Ishikawa (cell line): ENCODE data around the gene MEI4.

Experiments used
- CEBPB ChIP-seq: IDR thresholded peaks from 2 replicates; pipeline ENCODE4 v1.6.1; 2012
- CREB1 ChIP-seq: IDR thresholded peaks from 2 replicates; pipeline ENCODE4 v1.6.1; 2012; ENCODE audit warnings: low read depth
- EGR1 ChIP-seq: IDR thresholded peaks from 2 replicates; pipeline ENCODE4 v1.6.1; 2012
- EP300 ChIP-seq: IDR thresholded peaks from 2 replicates; pipeline ENCODE4 v1.6.1; 2012; ENCODE audit warnings: borderline replicate concordance
- FOXM1 ChIP-seq: IDR thresholded peaks from 2 replicates; pipeline ENCODE4 v1.6.1; 2012; ENCODE audit warnings: low read depth, borderline replicate concordance
- MAX ChIP-seq: IDR thresholded peaks from 2 replicates; pipeline ENCODE4 v1.6.1; 2012
- NFIC ChIP-seq: IDR thresholded peaks from 2 replicates; pipeline ENCODE4 v1.6.1; 2012
- RAD21 ChIP-seq: IDR thresholded peaks from 2 replicates; pipeline ENCODE4 v1.6.1; 2012; ENCODE audit warnings: low read depth
- REST ChIP-seq: IDR thresholded peaks from 2 replicates; pipeline ENCODE4 v1.6.1; 2012; ENCODE audit warnings: low read depth, mild to moderate bottlenecking
- TAF1 ChIP-seq: IDR thresholded peaks from 2 replicates; pipeline ENCODE4 v1.6.1; 2012; ENCODE audit warnings: low read depth, mild to moderate bottlenecking
- TCF12 ChIP-seq: IDR thresholded peaks from 2 replicates; pipeline ENCODE4 v1.6.1; 2012; ENCODE audit warnings: low read depth
- TEAD4 ChIP-seq: IDR thresholded peaks from 2 replicates; pipeline ENCODE4 v1.6.1; 2012
- USF1 ChIP-seq: IDR thresholded peaks from 2 replicates; pipeline ENCODE4 v1.6.1; 2012
- YY1 ChIP-seq: IDR thresholded peaks from 2 replicates; pipeline ENCODE4 v1.6.1; 2012; ENCODE audit warnings: low read depth
- ZBTB7A ChIP-seq: IDR thresholded peaks from 2 replicates; pipeline ENCODE4 v1.6.1; 2012; ENCODE audit warnings: low read depth

MEI4 gene

GRCh38 chr6:77926198-77926751 is 273.4 kb downstream of the MEI4 start:
- no peak for TF ChIP-seq CEBPB
- no peak for TF ChIP-seq EP300
- TF ChIP-seq NFIC = no peak
- no peak for TF ChIP-seq CREB1
- TF ChIP-seq YY1 = no peak
- no peak for TF ChIP-seq TEAD4
- TF ChIP-seq RAD21 = no peak
- no peak for TF ChIP-seq MAX
- no peak for TF ChIP-seq EGR1
- TF ChIP-seq USF1 = no peak
- TF ChIP-seq FOXM1 = no peak
- no peak for TF ChIP-seq TAF1
- no peak for TF ChIP-seq ZBTB7A
- TF ChIP-seq REST = no peak
- TF ChIP-seq TCF12 = no peak

DNA sequence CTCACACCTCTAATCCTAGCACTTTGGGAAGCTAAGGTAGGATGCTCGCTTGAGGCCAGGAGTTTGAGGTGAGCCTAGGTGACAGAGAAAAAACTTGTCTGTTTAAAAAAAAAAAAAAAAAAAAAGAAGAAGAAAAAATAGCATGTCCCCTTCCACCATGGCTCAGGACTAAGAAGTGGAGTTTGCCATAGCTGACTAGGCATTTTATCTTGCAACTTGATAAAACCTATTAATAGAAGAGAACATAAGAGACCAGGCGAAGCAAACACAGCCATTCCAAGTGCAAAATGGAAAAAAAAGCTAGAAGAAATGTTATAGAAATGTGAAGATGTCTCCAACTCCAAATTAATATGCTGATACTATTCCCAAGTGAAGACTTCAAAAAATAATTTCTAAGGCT is 277.5 kb downstream of the MEI4 start:
- no peak for TF ChIP-seq USF1
- no peak for TF ChIP-seq NFIC
- TF ChIP-seq TCF12 = no peak
- TF ChIP-seq CREB1 = no peak
- TF ChIP-seq TAF1 = no peak
- no peak for TF ChIP-seq FOXM1
- no peak for TF ChIP-seq YY1
- no peak for TF ChIP-seq MAX
- no peak for TF ChIP-seq TEAD4
- no peak for TF ChIP-seq EGR1

DNA sequence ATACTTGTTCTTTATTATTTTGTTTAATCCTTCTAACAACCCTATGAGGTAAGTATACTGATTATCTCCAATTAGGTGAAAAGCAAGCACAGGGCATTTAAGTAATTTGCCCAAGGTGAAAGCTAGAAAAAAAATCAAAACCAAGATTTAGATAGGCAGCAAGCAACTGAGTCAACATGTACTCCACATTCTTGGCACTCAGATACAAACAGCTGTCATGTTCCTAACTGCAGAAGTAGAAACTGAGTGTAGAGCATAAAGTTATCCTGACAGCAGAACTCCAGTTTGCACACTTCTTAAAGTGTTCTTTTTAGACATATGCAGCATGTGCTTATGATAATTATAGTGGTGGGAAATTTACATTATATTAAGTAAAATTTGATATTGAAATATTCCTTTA is 278.1 kb downstream of the MEI4 start:
- no peak for TF ChIP-seq REST
- no peak for TF ChIP-seq ZBTB7A
- no peak for TF ChIP-seq RAD21
- no peak for TF ChIP-seq NFIC
- TF ChIP-seq YY1 = no peak
- no peak for TF ChIP-seq CREB1
- TF ChIP-seq TAF1 = no peak
- TF ChIP-seq EGR1 = no peak
- no peak for TF ChIP-seq CEBPB

- no peak for TF ChIP-seq TCF12
- no peak for TF ChIP-seq YY1
- no peak for TF ChIP-seq TAF1
These were observed 309.2 kb downstream of the MEI4 start for GRCh38 chr6:77962070-77962469.

DNA sequence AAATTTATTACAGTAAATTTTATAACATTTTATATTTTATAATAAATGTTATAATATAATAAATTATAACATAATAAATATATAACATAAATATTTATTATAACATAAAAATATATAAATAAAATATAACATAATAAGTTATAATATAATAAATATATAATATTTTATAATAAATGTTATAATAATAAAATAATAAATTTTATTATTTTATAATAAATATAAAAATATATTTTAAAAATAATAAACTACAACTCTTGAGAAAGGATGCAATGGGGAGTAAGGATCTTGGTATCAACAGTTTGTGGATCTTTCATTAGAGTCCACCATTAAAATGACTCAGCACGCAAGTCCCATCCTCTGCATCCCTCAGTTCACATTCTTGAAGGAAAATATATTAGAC is 312.6 kb downstream of the MEI4 start:
- TF ChIP-seq TEAD4 (no peak), RAD21 (no peak), TAF1 (no peak), EGR1 (no peak), ZBTB7A (no peak), CEBPB (no peak), YY1 (no peak), EP300 (no peak), USF1 (no peak), MAX (no peak)

GRCh38 chr6:77972334-77972733 is 319.5 kb downstream of the MEI4 start:
- TF ChIP-seq MAX (no peak), TAF1 (no peak), CEBPB (no peak), REST (no peak), TCF12 (no peak), NFIC (no peak), ZBTB7A (no peak), FOXM1 (no peak), EGR1 (no peak), EP300 (no peak), USF1 (no peak), CREB1 (no peak), TEAD4 (no peak)
